IPS-NIHi11 (cell line): ENCODE measurements around the gene SCAP.
"Not testable (repeated sequence)": the region's sequence is repeated elsewhere in the genome, so short reads cannot be mapped to it uniquely, and the experiment has no call there.

ENCODE experiments used
- DNase-seq: peaks from one replicate; pipeline ENCODE4 v3.0.0; 2012; ENCODE audit warnings: mixed read lengths, low spot score

Gene SCAP

GRCh38 chr3:47394881-47395280 is 80.9 kb downstream of the SCAP start:
- no peak for DNase-seq

DNA sequence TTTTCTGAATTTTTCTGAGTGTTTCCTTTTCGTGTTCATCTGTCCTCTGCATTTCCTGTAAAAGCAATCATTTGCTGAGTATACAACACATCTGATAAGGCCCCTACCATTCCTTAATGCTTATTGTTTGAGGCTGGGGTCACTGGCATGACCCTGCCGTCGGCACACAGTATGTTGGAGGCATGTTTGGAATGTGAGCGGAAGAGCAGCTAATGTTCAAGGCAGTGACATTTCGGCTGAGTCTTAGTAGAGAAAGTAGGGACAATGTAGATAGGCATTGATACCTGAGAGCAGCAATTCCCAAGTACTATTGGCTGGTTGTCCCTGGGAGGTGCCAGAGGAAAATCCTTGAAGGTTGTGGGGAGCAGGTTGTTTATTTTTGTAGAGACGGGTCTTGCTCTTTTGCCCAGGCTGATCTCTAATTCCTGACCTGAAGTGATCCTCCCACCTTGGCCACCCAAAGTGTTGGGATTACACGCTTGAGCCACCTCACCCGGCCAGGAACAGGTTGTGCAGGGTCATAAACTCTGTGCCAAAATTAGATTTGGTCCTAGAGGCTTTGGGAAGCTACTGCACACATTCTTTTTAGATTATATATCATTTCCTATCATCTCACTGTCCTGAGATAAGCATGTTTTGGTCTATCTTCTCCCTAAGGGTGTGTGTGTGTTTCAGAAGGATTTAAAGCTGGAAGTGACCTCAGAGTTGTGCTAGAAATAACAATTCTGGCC is 81.4 kb downstream of the SCAP start:
- DNase-seq = no peak

GRCh38 chr3:47392933-47393332 is 82.8 kb downstream of the SCAP start:
- no peak for DNase-seq

GRCh38 chr3:47385796-47386195 is 89.9 kb downstream of the SCAP start:
- no peak for DNase-seq

- DNase-seq = no peak
Observed at GRCh38 chr3:47385007-47385406, 90.7 kb downstream of the SCAP start.

- no peak for DNase-seq
Observed at GRCh38 chr3:47384425-47384824, 91.3 kb downstream of the SCAP start.

DNA sequence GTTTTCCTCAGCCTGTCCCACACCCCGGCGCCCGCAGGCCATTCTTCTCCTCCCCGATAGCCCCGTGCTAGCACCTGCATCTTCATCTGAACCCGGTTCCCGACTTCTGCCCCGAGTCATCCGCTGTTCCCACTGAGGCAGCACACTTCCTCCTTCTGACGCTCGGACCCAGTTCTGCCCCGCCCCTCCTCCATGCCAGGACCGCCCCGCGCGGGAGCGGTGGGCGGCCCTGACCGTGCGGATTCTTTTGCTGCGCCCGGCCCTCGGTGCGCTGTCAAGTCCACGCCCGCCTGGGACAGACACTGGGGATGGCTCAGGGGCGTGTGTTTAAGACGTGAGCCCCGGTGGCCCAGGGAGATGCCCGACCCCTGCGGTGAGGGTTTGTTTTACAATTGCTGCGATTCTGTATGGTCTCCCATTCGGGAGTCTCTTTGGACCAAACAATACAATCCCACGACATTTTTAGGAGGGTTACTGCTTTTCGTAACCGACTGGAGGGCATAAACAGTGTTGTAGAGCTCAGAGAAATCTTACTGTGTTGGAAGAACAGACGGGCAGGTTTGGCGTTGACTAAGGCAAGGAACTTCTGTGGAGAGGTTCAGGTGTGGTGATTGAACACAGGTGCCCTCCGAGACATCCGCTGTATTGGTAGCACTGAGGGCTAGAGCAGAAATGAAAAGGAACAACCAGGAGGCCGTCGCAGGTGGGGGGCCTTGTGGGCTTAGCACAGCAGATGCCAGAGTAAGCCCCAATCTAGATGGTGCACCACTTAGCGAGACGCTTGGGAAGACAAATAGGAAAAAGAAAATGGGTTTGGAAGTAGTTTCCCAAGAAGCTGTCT is 94.2 kb downstream of the SCAP start:
- peak; percentile 92 for DNase-seq

GRCh38 chr3:47380601-47381316 is 95.0 kb downstream of the SCAP start, which contains the start of gene PTPN23:
Gene PTPN23, plus strand, starts transcription at chr3:47381021. Its CDS starts 76 bp downstream, at chr3:47381097.
- DNase-seq = peak; percentile 98

- DNase-seq = no peak
Observed at GRCh38 chr3:47380026-47380600, 95.6 kb downstream of the SCAP start.

- DNase-seq = no peak
Observed at GRCh38 chr3:47379411-47379899, 96.3 kb downstream of the SCAP start.

DNA sequence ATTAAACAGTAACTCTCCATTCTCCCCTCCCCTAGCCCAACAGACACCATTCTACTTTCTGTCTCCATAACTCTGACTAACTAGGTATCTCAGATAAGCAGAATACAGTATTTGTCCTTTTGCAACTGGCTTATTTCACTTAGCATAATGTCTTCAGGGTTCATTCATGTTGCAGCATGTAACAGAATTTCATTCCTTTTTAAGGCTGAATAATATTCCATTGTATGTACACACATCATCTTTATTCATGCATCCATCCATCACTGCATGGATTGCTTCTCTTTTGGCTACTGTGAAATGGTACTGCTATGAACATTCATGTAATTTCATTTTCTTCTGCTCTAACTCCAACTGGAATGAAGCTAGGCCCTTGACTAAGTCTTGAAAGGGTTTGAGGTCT is 96.9 kb downstream of the SCAP start:
- no peak for DNase-seq

DNA sequence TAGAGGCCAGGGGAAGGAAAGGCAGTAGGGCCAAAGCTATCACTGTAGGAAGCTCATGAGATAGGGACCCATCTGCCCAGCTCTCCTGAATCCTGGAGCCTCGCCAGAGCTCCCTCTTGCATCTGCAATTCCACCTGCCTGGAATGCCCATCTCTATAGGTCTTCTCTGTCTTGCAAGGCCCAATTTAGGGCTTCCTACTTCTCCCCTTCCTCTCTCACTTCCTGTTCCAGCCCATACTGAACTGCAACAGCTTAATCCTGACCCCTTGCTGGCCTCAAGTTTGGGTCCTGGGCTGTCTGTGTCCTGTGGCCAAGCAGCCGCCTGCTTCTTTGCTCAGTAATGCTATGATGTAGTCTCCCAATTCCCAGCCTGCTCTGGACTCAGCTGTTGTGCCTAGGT is 98.6 kb downstream of the SCAP start:
- DNase-seq = no peak

- no peak for DNase-seq
Observed at GRCh38 chr3:47376393-47376792, 99.3 kb downstream of the SCAP start.

GRCh38 chr3:47374587-47374986 is 101.2 kb downstream of the SCAP start:
- DNase-seq = no peak

GRCh38 chr3:47370887-47371697 is 104.6 kb downstream of the SCAP start:
- peak; percentile 83 for DNase-seq

DNA sequence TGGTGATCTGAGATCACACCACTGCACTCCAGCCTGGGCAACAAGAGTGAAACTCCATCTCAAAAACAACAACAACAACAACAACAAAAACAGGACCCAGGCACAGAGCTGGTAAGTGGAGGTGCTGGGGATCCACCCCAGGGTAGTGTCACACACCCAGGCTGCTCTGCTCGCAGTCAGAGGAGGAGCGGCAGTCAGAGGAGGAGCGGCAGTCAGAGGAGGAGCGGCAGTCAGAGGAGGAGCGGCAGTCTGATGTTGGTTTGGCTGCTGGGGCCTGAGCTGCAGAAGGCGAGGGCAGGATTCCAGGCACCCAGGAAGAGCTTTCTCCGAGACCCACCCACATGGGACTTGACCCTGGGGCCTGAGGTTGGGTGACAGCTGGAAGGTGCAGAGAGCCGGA is 105.7 kb downstream of the SCAP start:
- not testable (repeated sequence) for DNase-seq

DNA sequence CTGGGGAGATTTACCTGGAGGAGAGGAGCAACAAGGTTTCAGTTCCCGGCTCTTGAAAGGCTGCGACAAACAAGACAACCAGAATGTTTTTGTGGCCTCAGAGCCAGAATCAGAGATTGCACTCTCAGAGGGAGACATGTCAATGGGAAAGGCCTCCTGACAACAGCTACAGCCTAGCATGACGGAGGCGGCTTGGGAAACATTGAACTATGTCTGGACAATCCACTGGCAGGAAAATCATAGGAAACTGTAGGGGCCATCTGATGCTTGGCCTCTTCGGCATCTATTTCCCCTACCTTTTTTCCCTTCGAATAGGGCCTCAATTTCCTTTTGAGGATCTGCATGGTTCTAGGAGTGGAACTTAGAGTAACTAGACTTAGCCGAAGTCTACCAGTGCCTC is 108.1 kb downstream of the SCAP start:
- no peak for DNase-seq

DNA sequence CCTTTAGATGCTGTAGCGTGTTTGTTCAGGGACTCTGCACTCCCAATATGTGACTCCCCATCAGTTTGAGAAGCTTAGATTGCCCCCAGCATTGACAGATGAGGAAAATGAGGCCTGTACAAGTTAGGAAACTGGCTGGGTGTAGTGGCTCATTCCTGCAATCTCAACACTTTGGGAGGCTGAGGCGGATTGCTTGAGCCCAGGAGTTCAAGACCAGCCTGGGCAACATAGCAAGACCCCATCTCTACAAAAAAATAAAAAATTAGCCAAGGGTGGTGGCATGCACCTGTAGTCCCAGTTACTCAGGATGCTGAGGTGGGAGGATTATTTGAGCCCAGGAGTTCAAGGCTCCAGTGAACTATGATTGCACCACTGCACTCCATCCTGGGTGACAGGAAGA is 108.9 kb downstream of the SCAP start:
- no peak for DNase-seq

DNA sequence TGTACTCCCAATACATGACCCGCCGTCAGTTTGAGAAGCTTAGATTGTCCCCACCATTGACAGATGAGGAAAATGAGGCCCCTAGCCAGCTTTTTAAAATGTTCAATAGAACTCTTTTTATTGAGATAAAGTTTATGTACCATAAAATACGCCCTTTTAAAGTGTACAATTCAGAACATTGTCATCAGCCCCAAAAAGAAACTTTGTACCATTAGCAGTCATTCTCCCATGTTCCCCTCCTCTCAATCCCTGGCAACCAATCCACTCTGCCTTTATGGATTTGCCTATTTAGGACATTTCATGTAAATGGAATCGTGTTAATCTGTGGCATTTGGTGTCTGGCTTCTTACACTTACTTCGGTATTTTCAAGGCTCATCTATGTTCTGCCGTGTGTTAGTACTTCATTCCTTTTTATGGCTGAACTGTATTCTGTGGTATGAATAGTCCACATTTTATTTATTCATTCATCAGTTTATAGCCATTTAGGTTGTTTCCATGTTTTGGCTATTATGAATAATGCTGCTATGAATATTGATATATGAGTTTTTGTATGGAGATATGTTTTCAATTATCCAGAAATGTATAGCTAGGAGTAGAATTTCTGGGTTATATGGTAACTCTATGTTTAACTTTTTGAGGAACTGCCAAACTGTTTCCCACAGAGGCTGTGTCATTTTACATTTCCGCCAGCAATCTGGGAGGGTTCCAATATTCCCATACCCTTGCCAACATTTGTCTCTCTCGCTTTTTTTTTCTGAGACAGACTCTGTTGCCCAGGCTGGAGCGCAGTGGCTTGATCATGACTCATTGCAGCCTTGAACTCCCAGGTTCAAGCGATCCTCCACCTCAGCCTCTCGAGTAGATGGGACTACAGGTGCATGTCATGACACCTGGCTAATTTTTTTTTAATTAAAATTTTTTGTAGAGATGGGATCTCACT is 110.3 kb downstream of the SCAP start:
- DNase-seq = no peak
